Nephron (organoid): ENCODE measurements around the gene CDH4.
A peak's percentile ranks its signal among the peaks of the same experiment; 100 is the strongest.

Experiments used
- H3K27ac Mint-ChIP-seq, 3 experiments: 2 replicates each; pipeline ENCODE4 v1.8.0; 2020; ENCODE audit warnings: mixed read lengths in 3 of 3, mild to moderate bottlenecking in 2 of 3, moderate library complexity in 1 of 3
- H3K27me3 Mint-ChIP-seq: 2 replicates; pipeline ENCODE4 v1.8.0; 2021; ENCODE audit warnings: low read depth, mild to moderate bottlenecking, moderate library complexity, mixed read lengths
- H3K36me3 Mint-ChIP-seq: 2 replicates; pipeline ENCODE4 v1.8.0; 2020; ENCODE audit warnings: low read depth, mixed read lengths
- H3K4me1 Mint-ChIP-seq: 2 replicates; pipeline ENCODE4 v1.8.0; 2020; ENCODE audit warnings: mixed read lengths
- H3K4me3 Mint-ChIP-seq, 3 experiments: 2 replicates each; pipeline ENCODE4 v1.8.0; 2020; ENCODE audit warnings: mild to moderate bottlenecking in 3 of 3, mixed read lengths in 3 of 3, moderate library complexity in 2 of 3
- H3K9me3 Mint-ChIP-seq: 2 replicates; pipeline ENCODE4 v1.8.0; 2020; ENCODE audit warnings: mixed read lengths
- TF ChIP-seq, protein P1 (sequence below), 3 experiments: fragments of 200-600 bp; sonication (generic); IDR thresholded peaks; one replicate each; pipeline ENCODE4 v1.5.0; 2021; ENCODE audit warnings: antibody characterized with exemption in 3 of 3; ENCODE audit not compliant: unreplicated experiment in 3 of 3

Gene CDH4

DNA sequence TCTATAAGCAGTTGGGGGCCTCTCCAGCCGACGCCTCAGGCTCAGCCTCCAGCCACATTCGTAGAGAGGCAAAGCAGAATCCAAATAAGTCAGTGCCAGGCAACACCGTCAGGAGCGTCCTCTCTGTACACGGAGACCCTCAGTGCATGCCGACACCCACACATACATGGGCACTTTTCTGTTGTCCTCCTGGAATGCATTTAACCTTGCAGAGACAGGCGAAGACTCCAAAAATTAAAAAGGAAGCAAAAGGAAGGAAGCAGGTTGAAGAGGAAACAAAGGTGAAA is 487.7 kb downstream of the CDH4 start:
- no peaks in the 10 kb centered on the region for H3K36me3 Mint-ChIP-seq
- peaks cover 11% of the 10 kb centered on the region for H3K4me1 Mint-ChIP-seq
- no peaks in the 10 kb centered on the region for H3K9me3 Mint-ChIP-seq
- no peak overlapping the region for H3K27ac Mint-ChIP-seq
- peaks cover 36% of the 10 kb centered on the region for H3K27me3 Mint-ChIP-seq
- H3K4me3 Mint-ChIP-seq, result no peak overlapping the region
- TF ChIP-seq, protein P1, sequence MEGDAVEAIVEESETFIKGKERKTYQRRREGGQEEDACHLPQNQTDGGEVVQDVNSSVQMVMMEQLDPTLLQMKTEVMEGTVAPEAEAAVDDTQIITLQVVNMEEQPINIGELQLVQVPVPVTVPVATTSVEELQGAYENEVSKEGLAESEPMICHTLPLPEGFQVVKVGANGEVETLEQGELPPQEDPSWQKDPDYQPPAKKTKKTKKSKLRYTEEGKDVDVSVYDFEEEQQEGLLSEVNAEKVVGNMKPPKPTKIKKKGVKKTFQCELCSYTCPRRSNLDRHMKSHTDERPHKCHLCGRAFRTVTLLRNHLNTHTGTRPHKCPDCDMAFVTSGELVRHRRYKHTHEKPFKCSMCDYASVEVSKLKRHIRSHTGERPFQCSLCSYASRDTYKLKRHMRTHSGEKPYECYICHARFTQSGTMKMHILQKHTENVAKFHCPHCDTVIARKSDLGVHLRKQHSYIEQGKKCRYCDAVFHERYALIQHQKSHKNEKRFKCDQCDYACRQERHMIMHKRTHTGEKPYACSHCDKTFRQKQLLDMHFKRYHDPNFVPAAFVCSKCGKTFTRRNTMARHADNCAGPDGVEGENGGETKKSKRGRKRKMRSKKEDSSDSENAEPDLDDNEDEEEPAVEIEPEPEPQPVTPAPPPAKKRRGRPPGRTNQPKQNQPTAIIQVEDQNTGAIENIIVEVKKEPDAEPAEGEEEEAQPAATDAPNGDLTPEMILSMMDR (IDR thresholded peaks at IDR 0.05; ENCODE audit: unreplicated experiment in 3 of 3), result no peak

DNA sequence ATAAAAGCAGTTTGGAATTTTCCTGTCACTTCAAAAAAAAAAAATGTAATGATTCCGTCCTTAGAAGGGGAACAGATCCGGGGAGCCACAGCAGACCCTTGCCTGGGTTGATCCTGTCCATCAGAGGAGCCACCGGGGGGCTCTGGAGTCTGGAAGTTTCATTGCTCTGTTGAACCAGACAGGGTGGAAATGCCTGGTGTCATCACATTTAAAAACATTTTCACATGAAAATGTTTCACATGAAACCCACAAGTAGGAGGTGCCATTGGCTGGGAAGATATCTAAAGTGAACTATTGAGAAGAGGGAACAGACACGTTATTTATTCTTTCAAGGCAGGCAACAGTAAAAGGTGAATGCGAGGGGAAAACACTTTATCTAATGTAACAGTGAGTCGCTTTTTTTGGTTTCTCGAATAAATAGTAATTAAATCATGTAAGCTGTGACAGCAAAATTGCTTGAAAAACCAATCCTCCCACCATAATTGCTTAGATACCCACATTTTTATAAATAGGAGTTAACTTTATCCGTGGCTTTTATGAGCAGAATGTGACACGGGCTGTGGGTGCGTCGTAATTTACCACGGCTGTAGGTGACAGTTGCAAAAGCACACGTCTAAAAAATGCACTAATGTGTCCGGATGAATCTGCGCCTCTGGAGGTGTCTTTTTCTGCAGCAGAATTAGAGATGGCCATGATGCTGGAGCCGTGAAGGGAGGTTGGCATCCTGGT is 490.2 kb downstream of the CDH4 start:
- H3K27ac Mint-ChIP-seq, result peak overlapping the region; percentile 25 to 43 (median 40)
- H3K27me3 Mint-ChIP-seq, result peaks cover 39% of the 10 kb centered on the region
- H3K4me1 Mint-ChIP-seq, result peaks cover 11% of the 10 kb centered on the region
- TF ChIP-seq, protein P1 (IDR thresholded peaks at IDR 0.05; ENCODE audit: unreplicated experiment in 3 of 3), result peak in 2 of 3 experiments; percentile 42 to 46
- peak overlapping the region in 1 of 3 experiments; percentile 12 for H3K4me3 Mint-ChIP-seq
- H3K36me3 Mint-ChIP-seq, result no peaks in the 10 kb centered on the region
- H3K9me3 Mint-ChIP-seq, result peaks cover 3% of the 10 kb centered on the region

DNA sequence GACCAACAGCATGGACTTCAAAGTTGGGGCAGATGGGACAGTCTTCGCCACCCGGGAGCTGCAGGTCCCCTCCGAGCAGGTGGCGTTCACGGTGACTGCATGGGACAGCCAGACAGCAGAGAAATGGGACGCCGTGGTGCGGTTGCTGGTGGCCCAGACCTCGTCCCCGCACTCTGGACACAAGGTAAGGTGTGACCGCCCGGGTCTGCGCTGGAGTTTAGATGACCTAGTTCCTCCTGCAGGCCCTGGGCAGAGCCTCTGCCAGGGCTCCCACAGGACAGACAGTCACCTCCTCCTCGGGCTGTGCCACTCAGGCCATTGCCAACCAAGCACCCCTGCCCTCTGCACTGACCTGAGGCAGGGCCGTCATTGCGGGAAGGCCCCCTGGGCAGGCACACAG is 491.5 kb downstream of the CDH4 start:
- peak overlapping the region in 1 of 3 experiments; percentile 66 for H3K27ac Mint-ChIP-seq
- H3K36me3 Mint-ChIP-seq, result no peaks in the 10 kb centered on the region
- H3K4me1 Mint-ChIP-seq, result peaks cover 11% of the 10 kb centered on the region
- no peak overlapping the region for H3K4me3 Mint-ChIP-seq
- peaks cover 9% of the 10 kb centered on the region for H3K9me3 Mint-ChIP-seq
- TF ChIP-seq, protein P1 (IDR thresholded peaks at IDR 0.05; ENCODE audit: unreplicated experiment in 3 of 3), result no peak
- peaks cover 39% of the 10 kb centered on the region for H3K27me3 Mint-ChIP-seq

DNA sequence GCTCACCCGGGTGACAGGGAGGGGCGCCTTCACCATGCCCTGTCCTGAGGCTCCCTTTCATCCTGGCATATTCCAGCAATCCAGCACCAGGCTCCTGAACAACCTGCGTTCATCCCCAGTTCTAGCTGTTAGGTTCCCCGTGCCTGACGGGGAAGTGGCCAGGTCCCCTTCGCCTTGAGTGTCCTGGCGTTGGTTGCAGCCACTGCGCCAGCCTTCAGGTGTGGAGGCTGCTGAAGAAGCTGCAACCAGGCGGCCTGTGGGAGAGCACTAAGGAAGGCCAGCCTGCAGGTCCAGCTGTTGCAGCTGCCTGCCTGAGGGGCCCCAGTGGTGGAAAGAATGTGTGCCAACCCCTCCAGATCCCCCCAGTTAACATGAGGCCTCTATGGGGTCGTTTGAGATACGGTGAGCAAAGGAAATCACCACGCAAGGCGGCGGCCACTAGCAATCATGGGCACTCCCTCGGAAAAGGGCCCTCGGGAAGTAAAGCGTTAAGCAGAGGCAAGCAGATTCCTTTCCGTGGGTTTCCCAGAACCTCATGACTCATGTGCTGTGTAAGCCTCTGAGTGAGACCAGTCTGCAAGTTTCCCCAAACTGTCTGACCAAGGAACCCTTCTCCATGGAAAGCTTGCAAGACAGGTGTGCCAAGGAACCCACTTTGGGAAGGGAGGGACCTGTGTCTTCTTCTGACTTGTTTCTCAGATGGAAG is 492.8 kb downstream of the CDH4 start:
- H3K27me3 Mint-ChIP-seq, result peaks cover 28% of the 10 kb centered on the region
- peak overlapping the region in 1 of 3 experiments; percentile 32 for H3K4me3 Mint-ChIP-seq
- H3K27ac Mint-ChIP-seq, result peak overlapping the region in 2 of 3 experiments; percentile 79 to 88
- H3K36me3 Mint-ChIP-seq, result no peaks in the 10 kb centered on the region
- H3K4me1 Mint-ChIP-seq, result peaks cover 11% of the 10 kb centered on the region
- peaks cover 9% of the 10 kb centered on the region for H3K9me3 Mint-ChIP-seq
- TF ChIP-seq, protein P1 (IDR thresholded peaks at IDR 0.05; ENCODE audit: unreplicated experiment in 3 of 3), result no peak

DNA sequence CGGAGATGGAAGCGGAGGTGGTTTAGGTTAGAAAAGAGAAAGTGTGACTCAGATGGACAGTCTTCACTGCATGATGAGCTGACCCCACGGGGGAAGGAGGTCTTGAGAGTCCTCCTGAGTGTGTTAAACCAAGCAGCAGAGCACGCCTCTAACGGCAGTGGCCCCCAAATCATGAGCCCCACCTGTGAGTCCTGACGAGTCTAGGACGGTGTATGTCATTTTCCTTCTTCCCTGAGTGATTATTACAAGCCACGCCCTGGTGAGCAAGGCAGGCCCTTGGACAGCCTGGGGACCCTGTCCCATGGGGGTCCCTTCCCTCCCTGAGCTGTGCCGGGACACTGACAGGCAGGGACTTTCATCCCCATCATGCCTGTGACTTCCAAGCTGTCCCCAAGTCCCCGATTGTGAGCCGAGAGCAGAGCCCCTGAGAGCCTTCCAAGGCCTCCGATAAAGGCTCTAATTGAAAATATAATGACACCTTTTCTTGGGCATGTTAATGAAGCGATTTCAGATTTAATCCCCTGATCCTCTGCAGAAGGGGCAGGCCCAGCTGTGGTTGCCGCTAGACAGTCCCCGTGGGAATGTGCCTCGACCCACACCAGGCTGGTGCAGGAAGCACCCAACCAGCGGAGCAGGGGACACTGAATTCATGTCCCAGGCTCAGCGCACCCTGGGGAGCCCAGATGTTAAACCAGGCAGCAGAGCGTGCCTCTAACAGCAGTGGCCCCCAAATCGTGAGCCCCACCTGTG is 493.5 kb downstream of the CDH4 start:
- TF ChIP-seq, protein P1 (IDR thresholded peaks at IDR 0.05; ENCODE audit: unreplicated experiment in 3 of 3), result no peak
- Mint-ChIP-seq H3K27ac (peak overlapping the region in 2 of 3 experiments; percentile 79 to 88), H3K9me3 (peaks cover 12% of the 10 kb centered on the region), H3K27me3 (peaks cover 26% of the 10 kb centered on the region), H3K4me3 (peak overlapping the region in 1 of 3 experiments; percentile 32), H3K36me3 (peaks cover 3% of the 10 kb centered on the region), H3K4me1 (peaks cover 11% of the 10 kb centered on the region)
